GM12878 (cell line): ENCODE data around the gene GOLPH3. TPM values are rescaled to one million over a fixed set of nuclear protein-coding genes. Genes with fewer than 3 reads are reported as not detected.

Experiments used
- ATAC-seq: fragments of 200-7000 bp; cut with Tn5 transposase; 3 replicates; pipeline ENCODE4 v1.9.1; 2020; ENCODE audit warnings: mild to moderate bottlenecking, moderate library complexity
- BruUV-seq: library from RNA; stranded (reverse); fragments of 400-500 nt; replicated peaks from 2 replicates; lab custom pipeline; 2021; lab: Mats Ljungman, UMichigan
- CTCF ChIA-PET: fragments of 300-600 bp; sonication (Branson Sonifier 250); formaldehyde crosslinking; extraction: SDS; loops from one replicate; lab custom pipeline; 2021; ENCODE audit warnings: inconsistent platforms; lab: Yijun Ruan, JAX
- POLR2A ChIA-PET: fragments of 350-600 bp; formaldehyde crosslinking; extraction: SDS; loops from one replicate; lab custom pipeline; 2021; ENCODE audit warnings: inconsistent platforms; lab: Charles Lee
- RAD21 ChIA-PET: fragments of 300-600 bp; sonication (Branson Sonifier 250); formaldehyde crosslinking; loops from one replicate; lab custom pipeline; 2023; ENCODE audit warnings: antibody characterized with exemption; ENCODE audit not compliant: unreplicated experiment; lab: Charles Lee
- SMC1A ChIA-PET: fragments of 300-600 bp; sonication (Branson Sonifier 250); formaldehyde crosslinking; loops from one replicate; lab custom pipeline; 2023; ENCODE audit not compliant: unreplicated experiment, uncharacterized antibody; lab: Charles Lee
- DNase-seq: peaks from one replicate; pipeline ENCODE4 v3.0.0-alpha.2; 2011; ENCODE audit warnings: low read depth, low spot score
- FAIRE-seq: peaks from 3 replicates; lab custom pipeline; 2011; peaks lifted over from hg19 to GRCh38; lab: Jason Lieb, UNC
- H2AFZ ChIP-seq: 2 replicates; pipeline ENCODE4 v1.6.0; 2011; ENCODE audit warnings: low read depth, low read length, control low read depth; ENCODE audit not compliant: control insufficient read depth
- H3K27ac ChIP-seq: 2 replicates; pipeline ENCODE4 v1.5.1; 2011; ENCODE audit warnings: control low read depth; ENCODE audit not compliant: control insufficient read depth, insufficient read depth
- H3K27me3 ChIP-seq, 2 experiments: replicated peaks in 1 of 2; 2 replicates each; pipeline versions ENCODE4 v1.6.0 to v1.6.1; 2011; ENCODE audit warnings: low read length in 1 of 2; ENCODE audit not compliant: control insufficient read depth in 2 of 2, insufficient read depth in 2 of 2
- H3K36me3 ChIP-seq, 2 experiments: 2 replicates each; pipeline ENCODE4 v1.5.1; 2011; ENCODE audit warnings: low read length in 1 of 2; ENCODE audit not compliant: control insufficient read depth in 2 of 2, insufficient read depth in 2 of 2
- H3K4me1 ChIP-seq: 2 replicates; pipeline ENCODE4 v1.6.1; 2011; ENCODE audit warnings: mild to moderate bottlenecking, low read length, moderate library complexity, mixed read lengths; ENCODE audit not compliant: control insufficient read depth, insufficient read depth
- H3K4me2 ChIP-seq: 2 replicates; pipeline ENCODE4 v1.6.0; 2011; ENCODE audit warnings: control low read depth; ENCODE audit not compliant: control insufficient read depth, insufficient read depth
- H3K4me3 ChIP-seq: fragments of 200-600 bp; sonication (generic); 2 replicates; pipeline ENCODE4 v1.5.1; 2016
- H3K79me2 ChIP-seq: 2 replicates; pipeline ENCODE4 v1.6.0; 2011; ENCODE audit warnings: low read length; ENCODE audit not compliant: control insufficient read depth, insufficient read depth
- H3K9ac ChIP-seq: 2 replicates; pipeline ENCODE4 v1.8.0; 2011; ENCODE audit warnings: low read length, control low read depth, mixed read lengths; ENCODE audit not compliant: control insufficient read depth, insufficient read depth
- H3K9me3 ChIP-seq: replicated peaks from 3 replicates; pipeline ENCODE4 v1.5.1; 2011; ENCODE audit warnings: mild to moderate bottlenecking, low read length; ENCODE audit not compliant: control insufficient read depth, insufficient read depth
- H4K20me1 ChIP-seq: 2 replicates; pipeline ENCODE4 v1.6.0; 2011; ENCODE audit not compliant: control insufficient read depth, insufficient read depth
- ASH2L ChIP-seq: fragments of 300-600, 200-600 bp; sonication (generic); IDR thresholded peaks from 2 replicates; pipeline ENCODE4 v1.6.1; 2017; ENCODE audit warnings: low read depth, mild to moderate bottlenecking, borderline replicate concordance
- ATF2 ChIP-seq: IDR thresholded peaks from 2 replicates; pipeline ENCODE4 v1.6.1; 2012; ENCODE audit warnings: low read length, inconsistent platforms
- CREB1 ChIP-seq: IDR thresholded peaks from 2 replicates; pipeline ENCODE4 v1.6.1; 2012; ENCODE audit warnings: low read depth, mild to moderate bottlenecking, inconsistent platforms
- HSF1 ChIP-seq: fragments of 150-350 bp; IDR thresholded peaks from 2 replicates; pipeline ENCODE4 v1.6.1; 2014; ENCODE audit warnings: mild to moderate bottlenecking, low read depth, low read length
- IRF3 ChIP-seq: fragments of 450-650 bp; IDR thresholded peaks from 2 replicates; pipeline ENCODE4 v1.6.1; 2014; ENCODE audit warnings: mild to moderate bottlenecking
- KDM1A ChIP-seq: fragments of 200-600 bp; sonication (generic); IDR thresholded peaks from 2 replicates; pipeline ENCODE4 v1.6.1; 2016; ENCODE audit warnings: borderline replicate concordance
- KLF5 ChIP-seq: fragments of 450-650 bp; IDR thresholded peaks from 2 replicates; pipeline ENCODE4 v1.6.1; 2014; ENCODE audit warnings: mild to moderate bottlenecking; ENCODE audit not compliant: partially characterized antibody
- LARP7 ChIP-seq: fragments of 450-650 bp; IDR thresholded peaks from 2 replicates; pipeline ENCODE4 v1.6.1; 2017; ENCODE audit warnings: mild to moderate bottlenecking
- NFIC ChIP-seq: IDR thresholded peaks from 2 replicates; pipeline ENCODE4 v1.6.1; 2012; ENCODE audit warnings: low read depth, mild to moderate bottlenecking, inconsistent platforms, low read length, moderate library complexity
- RAD21 ChIP-seq: IDR thresholded peaks from 2 replicates; pipeline ENCODE4 v1.6.1; 2011; ENCODE audit warnings: mild to moderate bottlenecking, low read depth, low read length, moderate library complexity; ENCODE audit not compliant: insufficient read depth
- RCOR1 ChIP-seq: conservative IDR thresholded peaks from 2 replicates; pipeline ENCODE4 v1.6.1; 2012; ENCODE audit warnings: low read depth, low read length, improper control_type of control experiment
- SP1 ChIP-seq: IDR thresholded peaks from one replicate; pipeline ENCODE4 v1.6.1; 2011; ENCODE audit warnings: low read depth, low read length
- SPI1 ChIP-seq: IDR thresholded peaks from 2 replicates; pipeline ENCODE4 v1.6.1; 2011; ENCODE audit warnings: low read depth, mild to moderate bottlenecking, low read length, moderate library complexity, borderline replicate concordance; ENCODE audit not compliant: insufficient read depth
- STAT1 ChIP-seq: fragments of 450-650 bp; conservative IDR thresholded peaks from 2 replicates; pipeline ENCODE4 v1.6.1; 2014; ENCODE audit warnings: antibody characterized with exemption, mild to moderate bottlenecking
- TAF1 ChIP-seq: IDR thresholded peaks from 2 replicates; pipeline ENCODE4 v1.6.1; 2011; ENCODE audit warnings: mild to moderate bottlenecking, low read depth, low read length, borderline replicate concordance
- ZBTB4 ChIP-seq: fragments of 450-650 bp; formaldehyde crosslinking; IDR thresholded peaks from 2 replicates; pipeline ENCODE4 v1.4.0; 2022; ENCODE audit warnings: mild to moderate bottlenecking, moderate library complexity
- ZNF24 ChIP-seq: fragments of 450-650 bp; IDR thresholded peaks from 2 replicates; pipeline ENCODE4 v1.6.1; 2017; ENCODE audit warnings: antibody characterized with exemption, mild to moderate bottlenecking
- ZNF622 ChIP-seq: fragments of 450-650 bp; IDR thresholded peaks from 2 replicates; pipeline ENCODE4 v1.6.1; 2017; ENCODE audit warnings: mild to moderate bottlenecking, inconsistent platforms
- WGBS: methylation state at CpG from one replicate; pipeline ENCODE4 v1.1.6; 2016; ENCODE audit warnings: low lambda C conversion rate; ENCODE audit not compliant: insufficient replicate concordance, insufficient coverage; ENCODE audit errors: missing lambda C conversion rate; 5-methylcytosine and 5-hydroxymethylcytosine counted together
- in situ Hi-C: fragments of 300-500 bp; cut with MboI; formaldehyde crosslinking; loops from 9 replicates; pipeline ENCODE4 v1.14.3; 2018; ENCODE audit warnings: mixed read lengths
- intact Hi-C: fragments of 100-400 bp; cut with micrococcal nuclease; formaldehyde crosslinking; loops from one replicate; pipeline ENCODE4 v1.14.2; 2022; ENCODE audit not compliant: unreplicated experiment
- polyA plus RNA-seq, 11 experiments: library from polyadenylated mRNA; depleted of rRNA in 4 of 11; unstranded in 6 of 11; stranded (reverse) in 5 of 11; fragments of >200 nt; fragmentation: Nextera tagmentation in 4 of 11; fragmentation: Illumina TruSeq in 1 of 11; extraction: Ambion mirVana in 4 of 11; extraction: Trizol in 1 of 11; gene quantifications; 1 replicate in 1 of 11; 2 replicates in 10 of 11; pipeline versions ENCODE4 v1.2.1 to v1.2.3, GENCODE V29; 2011 to 2016; ENCODE audit warnings: inconsistent platforms in 2 of 11, missing spikeins in 2 of 11, low read depth in 1 of 11
- total RNA-seq, 4 experiments: library from RNA; depleted of rRNA in 3 of 4; stranded (reverse); fragments of >200 nt in 3 of 4; fragmentation: Illumina TruSeq in 1 of 4; extraction: Trizol in 1 of 4; gene quantifications; 2 replicates each; pipeline versions ENCODE4 v1.2.1 to v1.2.3, GENCODE V29; 2013 to 2021

Gene GOLPH3
- total and polyA plus RNA-seq, 10 of the 15 experiments (the other 5 are each of a cell fraction or from before 2014, with no cell fraction given) = 14.0 to 79.7 (median 43.2) TPM

GRCh38 chr5:32083981-32084430, 90.1 kb downstream of the GOLPH3 start (continued):
- TF ChIP-seq ZBTB4 (CRISPR knock-in tag) (no peak), RCOR1 (no peak)

GRCh38 chr5:32082701-32083100, 91.4 kb downstream of the GOLPH3 start:
- no peaks in the 10 kb centered on the region for H3K79me2 ChIP-seq
- no TSS peak for BruUV-seq
- H3K36me3 ChIP-seq = no peaks in the 10 kb centered on the region
- H3K27me3 ChIP-seq = no peaks in the 10 kb centered on the region
- 14% methylated on average over 4 of the region's 4 CpGs for WGBS
- in situ Hi-C loops (no loop called here), intact Hi-C loops (no loop called here)
- RAD21 ChIA-PET = interaction anchor here (1.0 kb wide), 1 partner anchor 10 kb away, joined by 4 read pairs; no protein-coding TSS in a partner anchor
- H3K4me1 ChIP-seq = no peaks in the 10 kb centered on the region
- FAIRE-seq (no peak), DNase-seq (no peak), ATAC-seq (no peak)
- H3K27ac ChIP-seq = no peak overlapping the region
- H3K4me3 ChIP-seq = no peak overlapping the region
- H3K9ac ChIP-seq = no peak overlapping the region
- H3K4me2 ChIP-seq = no peak overlapping the region
- POLR2A ChIA-PET = no interaction called here
- SMC1A ChIA-PET = interaction anchor here (0.6 kb wide), 1 partner anchor 507 kb away, joined by 3 read pairs; no protein-coding TSS in a partner anchor
- no peaks in the 10 kb centered on the region for H3K9me3 ChIP-seq
- no peak overlapping the region for H2AFZ ChIP-seq
- H4K20me1 ChIP-seq = no peaks in the 10 kb centered on the region
- CTCF ChIA-PET = no interaction called here
- TF ChIP-seq NFIC (no peak), STAT1 (no peak), RAD21 (no peak), IRF3 (no peak), ZNF622 (no peak), LARP7 (no peak), KDM1A (no peak), TAF1 (no peak), SP1 (no peak), SPI1 (no peak), HSF1 (no peak), ZNF24 (no peak), CREB1 (no peak), ASH2L (no peak), KLF5 (no peak), ATF2 (no peak)
